Measurements from ENCODE around the gene JARID2.

DNA sequence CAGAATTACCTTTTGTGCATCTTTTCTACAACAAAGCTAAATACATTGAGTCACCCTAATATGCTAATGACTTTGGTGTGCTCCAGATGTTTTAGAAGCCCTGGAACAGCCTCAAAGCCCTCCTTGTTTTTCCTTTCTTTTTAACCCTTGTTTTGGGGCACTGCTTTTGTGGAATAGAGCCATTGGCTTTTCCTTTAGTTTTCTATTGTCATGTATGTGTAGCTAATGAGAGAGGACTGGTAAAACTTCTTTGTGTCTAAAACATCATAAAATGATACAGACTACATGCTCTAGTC is 158.8 kb downstream of the JARID2 start:
- TF ChIP-seq, protein P1, sequence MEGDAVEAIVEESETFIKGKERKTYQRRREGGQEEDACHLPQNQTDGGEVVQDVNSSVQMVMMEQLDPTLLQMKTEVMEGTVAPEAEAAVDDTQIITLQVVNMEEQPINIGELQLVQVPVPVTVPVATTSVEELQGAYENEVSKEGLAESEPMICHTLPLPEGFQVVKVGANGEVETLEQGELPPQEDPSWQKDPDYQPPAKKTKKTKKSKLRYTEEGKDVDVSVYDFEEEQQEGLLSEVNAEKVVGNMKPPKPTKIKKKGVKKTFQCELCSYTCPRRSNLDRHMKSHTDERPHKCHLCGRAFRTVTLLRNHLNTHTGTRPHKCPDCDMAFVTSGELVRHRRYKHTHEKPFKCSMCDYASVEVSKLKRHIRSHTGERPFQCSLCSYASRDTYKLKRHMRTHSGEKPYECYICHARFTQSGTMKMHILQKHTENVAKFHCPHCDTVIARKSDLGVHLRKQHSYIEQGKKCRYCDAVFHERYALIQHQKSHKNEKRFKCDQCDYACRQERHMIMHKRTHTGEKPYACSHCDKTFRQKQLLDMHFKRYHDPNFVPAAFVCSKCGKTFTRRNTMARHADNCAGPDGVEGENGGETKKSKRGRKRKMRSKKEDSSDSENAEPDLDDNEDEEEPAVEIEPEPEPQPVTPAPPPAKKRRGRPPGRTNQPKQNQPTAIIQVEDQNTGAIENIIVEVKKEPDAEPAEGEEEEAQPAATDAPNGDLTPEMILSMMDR (conservative IDR thresholded peaks at IDR 0.05; ENCODE audit: low read length) = no peak
- TF ChIP-seq EZH2phosphoT487 (IDR thresholded peaks at IDR 0.05; ENCODE audit: borderline replicate concordance, low read depth, low read length) = no peak
